Measurements from ENCODE around the gene OSTF1. TPM values are rescaled to one million over a fixed set of nuclear protein-coding genes. Genes with fewer than 3 reads are reported as not detected.

OSTF1 gene
- total RNA-seq, 1 donor from 2014 or later, result 13.3 TPM

DNA sequence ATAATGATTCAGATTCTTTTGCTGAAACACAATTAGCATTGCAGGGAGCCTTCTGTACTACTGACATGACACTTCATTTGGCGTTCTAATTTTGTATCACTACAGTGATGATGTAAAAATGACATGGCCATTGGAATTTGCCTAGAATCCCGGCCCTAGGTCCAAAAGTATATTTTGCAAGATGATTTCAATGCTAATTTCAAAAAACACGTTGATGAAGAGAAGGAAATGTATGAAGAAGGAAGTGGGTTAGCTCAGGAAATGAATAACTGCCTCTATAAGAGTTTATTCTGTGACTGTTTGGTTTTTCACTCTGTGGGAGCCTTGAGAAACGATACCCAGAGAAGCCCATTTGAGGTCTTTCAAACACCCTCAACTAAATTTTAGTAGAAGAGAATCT lies 59.3 kb downstream of the OSTF1 start:
- Mint-ChIP-seq H3K27me3 (ENCODE audit: low read depth) (no peaks in the 10 kb centered on the region), H3K9me3 (peaks cover 21% of the 10 kb centered on the region), H3K36me3 (peaks cover 25% of the 10 kb centered on the region), H3K27ac (peak overlapping the region; percentile 27), H3K4me3 (no peak overlapping the region), H3K4me1 (peaks cover 22% of the 10 kb centered on the region)
- TF ChIP-seq, protein P1, sequence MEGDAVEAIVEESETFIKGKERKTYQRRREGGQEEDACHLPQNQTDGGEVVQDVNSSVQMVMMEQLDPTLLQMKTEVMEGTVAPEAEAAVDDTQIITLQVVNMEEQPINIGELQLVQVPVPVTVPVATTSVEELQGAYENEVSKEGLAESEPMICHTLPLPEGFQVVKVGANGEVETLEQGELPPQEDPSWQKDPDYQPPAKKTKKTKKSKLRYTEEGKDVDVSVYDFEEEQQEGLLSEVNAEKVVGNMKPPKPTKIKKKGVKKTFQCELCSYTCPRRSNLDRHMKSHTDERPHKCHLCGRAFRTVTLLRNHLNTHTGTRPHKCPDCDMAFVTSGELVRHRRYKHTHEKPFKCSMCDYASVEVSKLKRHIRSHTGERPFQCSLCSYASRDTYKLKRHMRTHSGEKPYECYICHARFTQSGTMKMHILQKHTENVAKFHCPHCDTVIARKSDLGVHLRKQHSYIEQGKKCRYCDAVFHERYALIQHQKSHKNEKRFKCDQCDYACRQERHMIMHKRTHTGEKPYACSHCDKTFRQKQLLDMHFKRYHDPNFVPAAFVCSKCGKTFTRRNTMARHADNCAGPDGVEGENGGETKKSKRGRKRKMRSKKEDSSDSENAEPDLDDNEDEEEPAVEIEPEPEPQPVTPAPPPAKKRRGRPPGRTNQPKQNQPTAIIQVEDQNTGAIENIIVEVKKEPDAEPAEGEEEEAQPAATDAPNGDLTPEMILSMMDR (IDR thresholded peaks at IDR 0.05; ENCODE audit: unreplicated experiment), result no peak
- DNase-seq (ENCODE audit: low spot score in 2 of 2, unreplicated experiment in 2 of 2), result no peak

DNA sequence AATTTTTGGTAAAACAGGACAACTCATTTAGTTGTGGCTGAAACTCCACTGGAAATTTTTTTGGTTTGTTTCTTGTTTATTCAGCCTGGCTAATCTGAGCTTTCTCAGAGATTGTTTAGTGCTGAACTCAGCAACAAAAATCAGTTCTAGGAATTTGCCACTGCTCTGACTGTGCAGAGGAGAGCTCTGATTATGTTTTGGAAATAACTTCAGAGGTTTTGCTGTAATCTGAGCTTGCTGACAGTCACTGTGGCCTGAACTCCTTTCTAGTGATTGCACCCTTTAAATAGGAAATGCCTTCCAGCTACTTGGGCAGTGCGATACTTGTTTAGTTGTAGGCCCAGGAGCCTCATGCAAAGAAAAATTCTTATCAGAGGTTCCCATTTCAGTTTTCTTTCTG lies 60.2 kb downstream of the OSTF1 start:
- TF ChIP-seq, protein P1 (IDR thresholded peaks at IDR 0.05; ENCODE audit: unreplicated experiment), result no peak
- peaks cover 22% of the 10 kb centered on the region for H3K4me1 Mint-ChIP-seq
- no peak for DNase-seq (ENCODE audit: low spot score in 2 of 2, unreplicated experiment in 2 of 2)
- H3K27ac Mint-ChIP-seq, result peak overlapping the region; percentile 89
- no peak overlapping the region for H3K4me3 Mint-ChIP-seq
- peaks cover 17% of the 10 kb centered on the region for H3K9me3 Mint-ChIP-seq
- peaks cover 21% of the 10 kb centered on the region for H3K36me3 Mint-ChIP-seq
- H3K27me3 Mint-ChIP-seq (ENCODE audit: low read depth), result no peaks in the 10 kb centered on the region

DNA sequence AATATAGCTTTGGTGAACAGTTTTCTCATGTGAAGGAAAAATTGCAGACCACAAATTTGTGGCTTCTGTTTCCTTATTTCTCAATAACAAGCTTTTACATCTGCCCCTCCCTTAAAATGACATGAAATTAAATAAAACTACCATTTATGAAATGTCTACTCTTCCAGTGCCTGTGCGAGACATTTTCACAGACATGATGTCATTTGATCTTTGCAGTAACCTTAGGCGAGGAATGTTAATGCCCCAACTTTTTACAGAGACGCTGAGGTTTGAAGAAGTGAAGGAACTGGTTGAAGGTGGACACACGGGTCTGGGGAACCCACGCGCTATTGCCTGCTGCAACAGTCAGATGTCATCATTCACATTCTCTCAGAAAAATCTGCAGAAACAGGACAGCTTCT lies 61.5 kb downstream of the OSTF1 start:
- Mint-ChIP-seq H3K27me3 (ENCODE audit: low read depth) (no peaks in the 10 kb centered on the region), H3K36me3 (peaks cover 8% of the 10 kb centered on the region), H3K4me1 (peaks cover 22% of the 10 kb centered on the region), H3K9me3 (peaks cover 5% of the 10 kb centered on the region), H3K4me3 (no peak overlapping the region), H3K27ac (peak overlapping the region; percentile 0)
- no peak for DNase-seq (ENCODE audit: low spot score in 2 of 2, unreplicated experiment in 2 of 2)
- TF ChIP-seq, protein P1 (IDR thresholded peaks at IDR 0.05; ENCODE audit: unreplicated experiment), result no peak

GRCh38 chr9:75150512-75150911 lies 62.2 kb downstream of the OSTF1 start:
- TF ChIP-seq, protein P1 (IDR thresholded peaks at IDR 0.05; ENCODE audit: unreplicated experiment), result no peak
- Mint-ChIP-seq H3K4me1 (peaks cover 22% of the 10 kb centered on the region), H3K27me3 (ENCODE audit: low read depth) (no peaks in the 10 kb centered on the region), H3K4me3 (no peak overlapping the region), H3K27ac (peak overlapping the region; percentile 54), H3K36me3 (peaks cover 3% of the 10 kb centered on the region), H3K9me3 (no peaks in the 10 kb centered on the region)
- no peak for DNase-seq (ENCODE audit: low spot score in 2 of 2, unreplicated experiment in 2 of 2)

- no peak overlapping the region for H3K4me3 Mint-ChIP-seq
- no peak overlapping the region for H3K27ac Mint-ChIP-seq
- TF ChIP-seq, protein P1 (IDR thresholded peaks at IDR 0.05; ENCODE audit: unreplicated experiment), result no peak
- peaks cover 21% of the 10 kb centered on the region for H3K4me1 Mint-ChIP-seq
- no peaks in the 10 kb centered on the region for H3K27me3 Mint-ChIP-seq (ENCODE audit: low read depth)
- DNase-seq (ENCODE audit: low spot score in 2 of 2, unreplicated experiment in 2 of 2), result no peak
- no peaks in the 10 kb centered on the region for H3K36me3 Mint-ChIP-seq
- H3K9me3 Mint-ChIP-seq, result no peaks in the 10 kb centered on the region
Measured at GRCh38 chr9:75152416-75152815, 64.1 kb downstream of the OSTF1 start.

- Mint-ChIP-seq H3K27ac (no peak overlapping the region), H3K36me3 (peaks cover 2% of the 10 kb centered on the region), H3K4me1 (no peaks in the 10 kb centered on the region), H3K27me3 (ENCODE audit: low read depth) (no peaks in the 10 kb centered on the region), H3K4me3 (no peak overlapping the region), H3K9me3 (no peaks in the 10 kb centered on the region)
- TF ChIP-seq, protein P1 (IDR thresholded peaks at IDR 0.05; ENCODE audit: unreplicated experiment), result no peak
- no peak for DNase-seq (ENCODE audit: low spot score in 2 of 2, unreplicated experiment in 2 of 2)
Measured at GRCh38 chr9:75156858-75157257, 68.5 kb downstream of the OSTF1 start.

Measured in mesothelial cell of epicardium (in vitro differentiated cells).